Thyroid gland (tissue), 4 donors: ENCODE data around the gene DGKH.

ENCODE experiments used
- CTCF ChIP-seq, 6 experiments: fragments of 200-600 bp in 3 of 6; fragments of 450-650 bp in 3 of 6; sonication (generic) in 3 of 6; IDR thresholded peaks; one replicate each; pipeline ENCODE4 v1.5.1; 2016 to 2019; ENCODE audit warnings: antibody characterized with exemption in 6 of 6, mild to moderate bottlenecking in 2 of 6, inconsistent platforms in 1 of 6, moderate library complexity in 1 of 6
- POLR2A ChIP-seq, 2 donors: fragments of 450-650 bp; IDR thresholded peaks; one replicate each; pipeline ENCODE4 v1.6.1; 2017; ENCODE audit warnings: antibody characterized with exemption in 2 of 2, mild to moderate bottlenecking in 2 of 2, moderate library complexity in 1 of 2

DNA sequence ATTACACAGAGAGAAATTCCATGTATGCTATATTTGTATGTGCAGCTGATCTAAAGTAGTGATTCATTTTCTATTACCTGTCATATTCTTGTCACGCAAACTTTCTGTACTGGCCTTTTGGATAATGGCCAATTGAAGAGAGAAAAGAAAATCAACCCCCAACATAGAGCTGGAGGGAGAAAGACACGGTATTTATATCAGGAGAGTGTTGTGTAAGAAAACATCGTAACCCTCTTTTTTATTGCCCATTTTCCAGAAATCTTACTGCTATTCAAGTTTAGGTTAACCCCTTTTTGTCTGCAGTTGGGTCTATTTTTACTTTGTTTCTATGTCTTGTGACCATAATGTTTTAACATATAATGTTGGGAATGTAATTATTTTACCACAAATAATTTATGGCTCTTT, 27.9 kb downstream of the DGKH start:
- no peak for TF ChIP-seq CTCF (IDR thresholded peaks at IDR 0.05)
- no peak for TF ChIP-seq POLR2A (IDR thresholded peaks at IDR 0.05)
